Small intestine (tissue), 7 donors: ENCODE measurements around the gene GTF2F2. TPM values are rescaled to one million over a fixed set of nuclear protein-coding genes. Genes with fewer than 3 reads are reported as not detected.

Source experiments
- DNase-seq, 2 donors: peaks; one replicate each; pipeline versions ENCODE4 v3.0.0 to v3.0.0-alpha.2; 2013
- FAIRE-seq: peaks from 2 replicates; lab custom pipeline; 2012; peaks lifted over from hg19 to GRCh38; lab: Jason Lieb, UNC
- H3K27ac ChIP-seq, 3 donors: one replicate each; pipeline ENCODE4 v1.5.1; 2013; ENCODE audit warnings: low read length in 2 of 3, mild to moderate bottlenecking in 2 of 3, control low read depth in 1 of 3, inconsistent platforms in 1 of 3, low read depth in 1 of 3, moderate library complexity in 1 of 3
- H3K27me3 ChIP-seq, 3 donors: one replicate each; pipeline ENCODE4 v1.6.1; 2013; ENCODE audit warnings: low read length in 3 of 3, inconsistent platforms in 1 of 3; ENCODE audit not compliant: control insufficient read depth in 3 of 3, insufficient read depth in 3 of 3
- H3K36me3 ChIP-seq, 3 donors: one replicate each; pipeline ENCODE4 v1.6.1; 2013; ENCODE audit warnings: low read length in 3 of 3, inconsistent platforms in 1 of 3, low read depth in 1 of 3, mild to moderate bottlenecking in 1 of 3, moderate library complexity in 1 of 3; ENCODE audit not compliant: control insufficient read depth in 3 of 3, insufficient read depth in 2 of 3
- H3K4me1 ChIP-seq, 3 donors: one replicate each; pipeline ENCODE4 v1.6.1; 2013; ENCODE audit warnings: low read length in 2 of 3, inconsistent platforms in 1 of 3, low read depth in 1 of 3, mild to moderate bottlenecking in 1 of 3, moderate library complexity in 1 of 3; ENCODE audit not compliant: control insufficient read depth in 3 of 3, insufficient read depth in 2 of 3
- H3K4me3 ChIP-seq, 3 donors: one replicate each; pipeline ENCODE4 v1.5.1; 2013; ENCODE audit warnings: low read length in 3 of 3, control low read depth in 1 of 3, inconsistent platforms in 1 of 3, low read depth in 1 of 3, mild to moderate bottlenecking in 1 of 3, moderate library complexity in 1 of 3
- H3K9me3 ChIP-seq, 2 donors: one replicate each; pipeline ENCODE4 v1.6.1; 2013; ENCODE audit warnings: low read depth in 1 of 2, low read length in 1 of 2; ENCODE audit not compliant: control insufficient read depth in 2 of 2, insufficient read depth in 1 of 2
- WGBS, 3 donors: extraction: QIAGEN DNeasy Blood & Tissue Kit; methylation state at CpG; one replicate each; pipeline ENCODE4 v1.1.7; 2013; 5-methylcytosine and 5-hydroxymethylcytosine counted together
- polyA plus RNA-seq, 4 donors: library from polyadenylated mRNA; stranded (reverse) in 3 of 4; unstranded in 1 of 4; fragments of 200-250 nt in 3 of 4; fragments of 120-200 nt in 1 of 4; gene quantifications; one replicate each; pipeline versions ENCODE4 v1.2.1 to v1.2.3, GENCODE V29; 2013
- donor health status: healthy with polysubstance abuse.
- donor health status: control.
- donor health status: control.
- donor health status: Bipolar disorder and iron deficiency.
- donor health status: healthy.

The GTF2F2 gene
- polyA plus RNA-seq, 4 donors, result 11.6 to 18.9 (median 15.8) TPM

DNA sequence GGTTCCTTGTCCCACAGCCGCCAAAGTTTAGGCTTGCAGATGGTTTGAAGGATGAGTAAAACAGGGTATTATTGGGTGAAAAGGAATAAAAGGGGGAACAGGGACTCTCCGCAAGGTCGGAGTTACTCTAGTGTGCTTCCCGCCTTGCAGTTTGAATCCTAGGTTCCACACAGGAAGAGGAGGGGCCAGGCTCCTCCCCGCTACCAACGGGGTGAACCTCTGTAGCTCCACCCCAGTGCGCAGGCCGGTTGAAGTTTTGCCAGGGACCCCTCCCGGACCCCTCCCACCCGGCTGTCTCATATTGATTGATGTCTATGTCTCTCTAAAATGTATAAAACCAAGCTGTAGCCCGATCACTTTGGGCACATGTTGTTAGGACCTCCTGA, 11.6 kb upstream of the GTF2F2 start:
- no peak for FAIRE-seq
- Histone ChIP-seq H3K4me3 (no peak overlapping the region), H3K9me3 (no peaks in the 10 kb centered on the region), H3K4me1 (no peaks in the 10 kb centered on the region), H3K36me3 (no peaks in the 10 kb centered on the region), H3K27ac (no peak overlapping the region), H3K27me3 (peaks cover 0 to 2% (median 0%) of the 10 kb centered on the region in 3 donors)
- peak in 1 of 2 donors; percentile 8 for DNase-seq
- 45 to 59% (median 51%) methylated on average over 11 of the region's 11 CpGs for WGBS, 3 donors

DNA sequence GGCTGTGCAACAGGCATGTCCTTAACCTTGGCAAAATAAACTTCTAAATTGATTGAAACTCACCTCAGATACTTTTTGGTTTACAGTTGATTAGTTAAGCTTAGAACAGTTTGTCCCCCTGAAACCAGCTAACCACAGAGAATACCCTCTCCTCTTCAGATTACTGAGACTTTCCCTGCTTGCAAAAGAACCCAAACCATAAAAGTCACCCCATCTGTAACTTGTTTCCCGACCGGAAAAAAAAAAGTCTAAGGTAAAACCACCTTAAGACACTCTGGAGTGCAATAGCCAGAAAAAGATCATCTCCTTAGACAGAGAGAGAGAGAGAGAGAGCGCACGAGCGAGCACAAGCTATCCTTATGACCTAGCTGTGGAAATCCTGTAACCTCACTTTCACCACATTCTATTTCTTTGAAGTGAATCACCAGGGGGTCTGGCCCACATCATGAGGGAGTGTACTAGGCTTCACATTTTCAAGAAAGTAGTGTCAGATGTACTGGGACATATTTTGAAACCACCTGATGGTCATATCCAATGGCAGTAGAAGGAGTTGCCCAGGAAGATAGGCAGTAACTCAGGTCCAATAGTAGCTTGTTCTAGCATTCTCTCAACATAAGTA, 11.1 kb upstream of the GTF2F2 start:
- WGBS, 3 donors, result 72 to 87% (median 75%) methylated on average over 5 of the region's 5 CpGs
- no peaks in the 10 kb centered on the region for H3K9me3 ChIP-seq
- no peak for FAIRE-seq
- no peak overlapping the region for H3K4me3 ChIP-seq
- peaks cover 0 to 2% (median 0%) of the 10 kb centered on the region in 3 donors for H3K27me3 ChIP-seq
- no peak overlapping the region for H3K27ac ChIP-seq
- no peaks in the 10 kb centered on the region for H3K4me1 ChIP-seq
- DNase-seq, result no peak
- H3K36me3 ChIP-seq, result no peaks in the 10 kb centered on the region

DNA sequence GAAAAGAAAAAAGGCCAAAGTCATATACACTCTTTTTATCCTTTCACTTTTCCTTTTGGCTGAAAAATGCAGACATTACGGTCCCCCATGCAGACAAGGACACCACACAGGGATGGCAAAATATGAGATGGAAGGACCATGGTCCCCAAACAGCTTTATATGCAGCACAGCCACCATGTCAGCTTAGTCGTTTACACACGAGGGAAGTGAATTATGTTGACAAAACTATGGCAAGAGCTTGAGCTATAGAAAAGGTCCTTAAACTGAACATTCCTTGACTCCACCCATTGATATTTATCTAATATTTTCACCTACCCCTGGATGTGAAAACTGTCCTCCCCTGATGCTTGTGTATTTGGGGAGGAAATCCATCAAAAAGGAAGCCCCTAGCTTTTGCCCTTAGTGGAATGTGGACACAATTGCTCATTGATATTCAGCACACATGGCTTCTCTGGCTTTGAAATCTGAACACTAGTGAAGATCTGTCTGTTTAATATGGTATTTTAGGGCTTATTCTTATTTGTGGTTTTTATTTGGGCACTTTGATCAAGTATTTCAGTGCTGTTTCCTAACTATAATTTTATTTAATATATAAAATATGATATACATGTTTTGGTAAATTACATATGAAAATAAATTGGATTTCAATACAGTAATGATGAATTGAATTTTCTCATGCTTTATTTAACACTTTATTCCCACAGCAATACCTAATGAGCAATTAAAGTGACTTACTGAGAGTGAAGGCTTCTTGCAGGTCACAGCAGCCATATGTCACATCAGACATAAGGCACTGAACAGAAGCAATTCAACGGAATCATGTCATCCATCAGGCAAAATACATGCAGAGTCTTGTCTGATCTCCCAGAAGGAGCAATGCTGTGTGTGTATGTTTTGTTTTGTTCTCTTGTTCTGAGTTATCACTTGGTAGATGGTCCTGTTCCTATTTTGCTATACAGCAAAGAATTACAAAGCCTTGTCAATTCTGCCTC, 6.8 kb upstream of the GTF2F2 start:
- peaks cover 0 to under 1% (median 0%) of the 10 kb centered on the region in 3 donors for H3K27me3 ChIP-seq
- no peaks in the 10 kb centered on the region for H3K4me1 ChIP-seq
- H3K36me3 ChIP-seq, result no peaks in the 10 kb centered on the region
- 35 to 64% (median 47%) methylated on average over 4 of the region's 4 CpGs for WGBS, 3 donors
- DNase-seq (no peak), FAIRE-seq (no peak)
- no peaks in the 10 kb centered on the region for H3K9me3 ChIP-seq
- no peak overlapping the region for H3K4me3 ChIP-seq
- H3K27ac ChIP-seq, result no peak overlapping the region

DNA sequence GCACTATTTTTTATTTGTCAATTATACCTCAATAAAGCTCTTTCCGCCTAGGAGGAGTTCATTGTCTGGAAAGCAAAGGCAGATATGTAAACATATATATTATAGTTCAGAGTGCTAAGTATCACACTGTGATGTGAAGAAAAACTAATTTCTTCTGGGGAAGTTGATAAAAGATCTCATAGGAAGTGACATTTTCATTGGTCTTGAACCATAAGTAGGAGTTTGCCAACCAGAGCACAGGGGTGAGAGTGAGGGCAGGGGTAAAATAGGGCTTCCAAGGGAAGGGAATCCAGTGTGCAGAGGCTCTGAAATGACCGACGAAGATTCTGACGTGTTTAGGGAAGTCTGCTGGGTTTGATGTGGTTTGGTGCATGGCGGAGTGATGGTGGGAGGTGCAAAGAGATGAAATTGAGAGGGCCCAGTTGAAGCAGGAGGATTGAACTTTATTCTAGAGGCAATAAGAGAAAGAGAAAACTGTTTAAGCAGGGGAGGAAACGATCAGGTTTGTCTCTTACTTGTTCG, 780 bp upstream of the GTF2F2 start:
- DNase-seq, result peak; percentile 27 to 54
- Histone ChIP-seq H3K4me3 (peak overlapping the region; percentile 78 to 95 (median 92)), H3K36me3 (peaks cover 0 to 9% (median 0%) of the 10 kb centered on the region in 3 donors), H3K4me1 (peaks cover 0 to 4% (median 0%) of the 10 kb centered on the region in 3 donors), H3K27me3 (no peaks in the 10 kb centered on the region), H3K27ac (peak overlapping the region; percentile 51 to 86 (median 81)), H3K9me3 (no peaks in the 10 kb centered on the region)
- FAIRE-seq, result no peak
- 9 to 22% (median 16%) methylated on average over 7 of the region's 7 CpGs for WGBS, 3 donors

DNA sequence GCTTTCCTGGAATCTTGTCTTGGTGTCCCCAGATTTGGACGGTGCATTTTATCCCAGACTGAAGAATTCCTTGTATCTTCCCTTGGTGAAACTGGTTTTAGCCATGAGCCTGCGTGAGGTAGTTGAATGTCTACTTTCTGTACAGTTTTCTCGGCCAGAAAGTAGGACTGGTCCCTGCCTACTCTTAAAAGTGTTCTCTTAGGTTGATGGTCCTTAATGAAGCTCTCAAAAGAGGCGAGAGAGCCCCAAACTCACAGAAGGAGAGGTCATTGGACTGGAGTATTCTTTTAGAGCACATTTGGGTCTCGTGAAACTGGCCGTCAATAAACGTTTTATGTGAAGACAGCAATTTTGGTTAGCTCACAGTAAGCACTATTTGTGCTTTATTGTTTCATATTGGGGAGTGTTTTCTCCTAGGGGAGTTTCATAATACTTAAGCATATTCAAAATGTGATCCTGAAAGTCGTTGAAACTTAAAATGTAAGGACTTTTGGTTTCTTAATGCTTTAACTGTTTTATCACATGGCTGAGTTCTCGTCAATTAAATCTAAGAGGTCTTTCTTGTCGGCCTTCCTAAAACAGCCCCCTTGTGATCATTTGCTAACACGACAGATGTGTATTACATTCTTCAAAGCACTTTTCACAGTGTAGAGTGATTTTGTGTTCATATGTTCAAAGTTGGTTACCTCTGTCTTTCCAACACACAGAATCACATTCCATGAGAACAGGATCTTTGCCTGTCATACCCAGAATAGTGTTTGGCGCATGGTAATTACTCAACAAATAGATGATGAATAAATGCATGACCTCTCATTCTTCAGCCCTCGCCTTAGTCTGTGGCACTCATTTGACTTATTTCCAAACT, 889 bp downstream of the GTF2F2 start:
- peak in 1 of 2 donors; percentile 31 for DNase-seq
- no peak for FAIRE-seq
- Histone ChIP-seq H3K27ac (peak overlapping the region; percentile 77 to 86 (median 81)), H3K4me3 (peak overlapping the region; percentile 78 to 95 (median 92)), H3K27me3 (no peaks in the 10 kb centered on the region), H3K36me3 (peaks cover 0 to 9% (median 0%) of the 10 kb centered on the region in 3 donors), H3K4me1 (peaks cover 0 to 4% (median 0%) of the 10 kb centered on the region in 3 donors), H3K9me3 (no peaks in the 10 kb centered on the region)
- WGBS, 3 donors, result 6 to 9% (median 6%) methylated on average over 13 of the region's 13 CpGs

DNA sequence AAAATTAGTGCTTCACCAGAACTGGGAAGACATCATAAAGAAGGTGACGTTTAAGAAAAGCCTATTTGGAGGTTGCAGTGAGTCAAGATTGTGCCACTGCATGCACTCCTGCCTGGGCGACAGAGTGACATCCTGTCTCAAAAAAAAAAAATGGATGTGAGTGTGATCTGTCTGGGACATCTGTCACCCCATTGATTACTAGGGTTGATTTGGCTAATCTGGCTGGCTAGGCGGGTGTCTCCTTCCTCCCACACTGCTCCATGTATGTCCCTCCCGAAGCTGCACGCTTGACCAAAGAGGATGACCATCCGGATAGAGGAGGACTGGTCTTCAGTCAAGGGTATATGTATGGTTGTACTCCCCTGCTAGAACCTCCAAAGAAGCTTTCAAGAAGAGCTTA, 2.6 kb downstream of the GTF2F2 start:
- Histone ChIP-seq H3K36me3 (peaks cover 0 to 12% (median 0%) of the 10 kb centered on the region in 3 donors), H3K27me3 (no peaks in the 10 kb centered on the region), H3K27ac (no peak overlapping the region), H3K4me3 (no peak overlapping the region), H3K9me3 (no peaks in the 10 kb centered on the region), H3K4me1 (peaks cover 0 to 4% (median 0%) of the 10 kb centered on the region in 3 donors)
- FAIRE-seq, result no peak
- 89 to 90% (median 89%) methylated on average over 6 of the region's 6 CpGs for WGBS, 3 donors
- no peak for DNase-seq

DNA sequence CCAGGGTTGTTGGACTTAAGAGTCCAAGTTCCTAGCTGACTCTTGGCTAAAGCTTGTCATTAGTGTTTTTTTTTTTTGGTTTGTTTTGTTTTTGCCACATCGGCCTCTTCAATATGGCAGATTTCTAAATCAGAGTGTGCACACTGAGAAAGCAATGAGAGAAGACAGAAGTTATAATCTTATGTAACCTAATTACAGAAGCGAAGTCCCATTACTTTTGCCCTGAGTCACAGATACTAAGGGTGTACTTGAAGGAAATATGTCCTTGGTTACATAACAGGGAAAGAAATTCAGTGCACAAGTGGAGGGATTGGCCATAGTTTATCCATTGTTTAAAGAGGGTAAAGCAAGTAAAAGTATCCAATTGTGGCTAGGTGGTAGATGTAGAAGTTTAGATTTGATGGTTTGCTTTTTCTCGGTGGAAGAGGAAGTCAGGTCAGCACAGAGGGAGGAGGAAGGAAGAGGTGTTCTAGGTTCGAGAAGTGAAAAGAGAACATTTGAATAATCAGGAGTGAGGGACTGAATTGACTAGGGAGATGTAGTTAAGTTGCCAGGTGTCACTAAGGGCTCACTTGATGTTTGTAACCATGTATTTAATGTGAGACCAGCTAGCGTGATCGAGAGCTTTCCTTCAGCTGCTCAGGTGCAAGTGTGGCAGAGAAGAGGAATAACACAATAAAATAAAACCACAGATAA, 12.2 kb downstream of the GTF2F2 start:
- H3K36me3 ChIP-seq, result peaks cover 0 to 3% (median 2%) of the 10 kb centered on the region in 3 donors

More for the DNA sequence above, 12.2 kb downstream of the GTF2F2 start:
- H3K4me1 ChIP-seq, result no peaks in the 10 kb centered on the region
- DNase-seq (no peak), FAIRE-seq (no peak)
- no peak overlapping the region for H3K4me3 ChIP-seq
- H3K27ac ChIP-seq, result no peak overlapping the region
- WGBS, 3 donors, result 78 to 90% (median 88%) methylated on average over 6 of the region's 6 CpGs
- H3K9me3 ChIP-seq, result peaks cover 0 to 21% of the 10 kb centered on the region in 2 donors
- H3K27me3 ChIP-seq, result no peaks in the 10 kb centered on the region
